ENCODE measurements around the gene SAC3D1.

Gene SAC3D1

DNA sequence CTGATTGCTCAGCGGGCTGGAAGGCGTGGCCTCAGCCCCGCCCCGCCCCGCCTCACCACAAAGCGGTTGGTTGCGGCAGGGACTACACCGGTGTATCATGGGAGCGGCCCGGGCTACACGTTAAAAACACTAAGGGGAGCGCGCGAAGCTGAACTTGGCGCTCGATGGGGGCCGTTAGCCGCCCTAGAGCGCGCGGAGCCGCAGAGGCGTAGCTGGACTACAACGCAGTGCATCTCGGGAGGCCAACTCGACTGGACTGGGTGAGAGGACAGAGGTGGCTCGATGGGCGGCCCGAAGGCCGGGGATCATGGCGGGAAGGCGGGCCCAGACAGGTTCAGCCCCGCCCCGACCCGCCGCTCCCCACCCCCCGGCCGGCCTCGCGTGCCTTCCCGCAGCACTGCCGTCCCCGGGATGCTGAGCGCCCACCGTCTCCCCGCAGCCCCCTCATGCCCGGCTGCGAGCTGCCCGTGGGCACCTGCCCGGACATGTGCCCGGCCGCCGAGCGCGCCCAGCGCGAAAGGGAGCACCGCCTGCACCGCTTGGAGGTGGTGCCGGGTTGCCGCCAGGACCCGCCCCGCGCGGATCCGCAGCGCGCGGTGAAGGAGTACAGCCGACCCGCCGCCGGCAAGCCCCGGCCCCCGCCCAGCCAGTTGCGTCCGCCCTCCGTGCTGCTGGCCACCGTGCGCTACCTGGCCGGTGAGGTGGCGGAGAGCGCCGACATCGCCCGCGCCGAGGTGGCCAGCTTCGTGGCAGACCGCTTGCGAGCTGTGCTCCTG lies at the start of gene SAC3D1:
TSS of gene SAC3D1 (plus strand) at position 364 of the 776 bp plus-strand sequence. CDS start at position 447, 83 bp downstream.
- H3K9me3 Mint-ChIP-seq: no peaks in the 10 kb centered on the region

GRCh38 chr11:64994318-64994717 lies 46.7 kb upstream of the SAC3D1 start:
- Mint-ChIP-seq H3K4me3 (no peak overlapping the region), H3K27ac (no peak overlapping the region), H3K4me1 (peaks cover 51% of the 10 kb centered on the region), H3K36me3 (ENCODE audit: low read depth) (no peaks in the 10 kb centered on the region), H3K27me3 (ENCODE audit: low read depth, poor library complexity) (peaks cover 19% of the 10 kb centered on the region), H3K9me3 (no peaks in the 10 kb centered on the region)
- no peak for TF ChIP-seq CTCF (IDR thresholded peaks at IDR 0.05)
- no peak for DNase-seq

More for the DNA sequence above, at the start of gene SAC3D1:
- H3K27me3 Mint-ChIP-seq (ENCODE audit: low read depth, poor library complexity): no peaks in the 10 kb centered on the region
- H3K36me3 Mint-ChIP-seq (ENCODE audit: low read depth): peaks cover 12% of the 10 kb centered on the region
- H3K4me1 Mint-ChIP-seq: peaks cover 22% of the 10 kb centered on the region
- peak within 1 kb of the TSS; percentile 92 for H3K27ac Mint-ChIP-seq
- DNase-seq: peak; percentile 86
- H3K4me3 Mint-ChIP-seq: peak within 1 kb of the TSS; percentile 90
- TF ChIP-seq CTCF (IDR thresholded peaks at IDR 0.05): no peak

DNA sequence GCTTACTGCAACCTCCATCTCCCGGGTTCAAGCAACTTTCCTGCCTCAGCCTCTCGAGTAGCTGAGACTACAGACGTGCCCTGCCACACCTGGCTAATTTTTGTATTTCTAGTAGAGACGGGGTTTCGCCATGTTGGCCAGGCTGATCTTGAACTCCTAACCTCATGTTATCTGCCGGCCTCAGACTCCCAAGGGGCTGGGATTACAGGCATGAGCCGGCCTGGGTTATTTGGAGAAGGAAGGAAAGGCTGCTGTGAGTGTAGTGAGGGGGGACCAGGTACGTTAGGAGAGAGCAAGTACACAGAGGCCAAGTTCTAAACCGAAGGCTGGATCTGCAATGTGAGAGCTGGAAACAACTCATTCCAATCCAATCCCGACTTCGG lies 44.7 kb upstream of the SAC3D1 start:
- H3K4me3 Mint-ChIP-seq: peak overlapping the region; percentile 47
- H3K4me1 Mint-ChIP-seq: peaks cover 33% of the 10 kb centered on the region
- no peak for DNase-seq
- no peaks in the 10 kb centered on the region for H3K9me3 Mint-ChIP-seq
- no peak for TF ChIP-seq CTCF (IDR thresholded peaks at IDR 0.05)
- H3K27me3 Mint-ChIP-seq (ENCODE audit: low read depth, poor library complexity): peaks cover 12% of the 10 kb centered on the region
- H3K36me3 Mint-ChIP-seq (ENCODE audit: low read depth): no peaks in the 10 kb centered on the region
- H3K27ac Mint-ChIP-seq: peak overlapping the region; percentile 78

GRCh38 chr11:64996710-64997380 lies 44.2 kb upstream of the SAC3D1 start, which contains the start of gene BATF2:
Gene BATF2, minus strand, starts transcription at chr11:64996971. Its CDS starts 57 bp downstream, at chr11:64996914.
- Mint-ChIP-seq H3K9me3 (no peaks in the 10 kb centered on the region), H3K27me3 (ENCODE audit: low read depth, poor library complexity) (peaks cover 14% of the 10 kb centered on the region), H3K4me3 (peak within 1 kb of the TSS; percentile 52), H3K4me1 (peaks cover 28% of the 10 kb centered on the region), H3K36me3 (ENCODE audit: low read depth) (no peaks in the 10 kb centered on the region), H3K27ac (peak within 1 kb of the TSS; percentile 78)
- TF ChIP-seq CTCF (IDR thresholded peaks at IDR 0.05): no peak
- DNase-seq: peak; percentile 65

DNA sequence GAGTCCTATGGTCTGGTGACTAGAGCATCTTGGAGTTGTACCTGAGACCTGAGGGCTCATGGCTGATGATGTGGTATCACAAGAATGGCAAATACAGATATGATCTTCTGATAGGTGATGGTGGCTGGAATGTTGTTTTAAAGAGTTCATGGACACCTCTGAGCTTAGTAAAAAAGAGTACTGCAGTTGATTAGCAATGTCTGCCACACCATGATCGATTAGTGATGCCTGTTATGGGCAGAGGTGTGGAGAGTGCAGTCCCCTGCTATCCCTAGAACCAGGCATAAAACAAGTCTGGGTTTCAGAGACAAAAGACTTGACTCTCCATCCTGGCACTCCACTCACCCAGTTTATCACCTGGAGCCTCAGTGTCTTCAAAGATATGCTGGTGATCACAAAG lies 42.9 kb upstream of the SAC3D1 start:
- DNase-seq: no peak
- Mint-ChIP-seq H3K9me3 (no peaks in the 10 kb centered on the region), H3K4me3 (no peak overlapping the region)

More for the DNA sequence above, 42.9 kb upstream of the SAC3D1 start:
- Mint-ChIP-seq H3K4me1 (peaks cover 24% of the 10 kb centered on the region), H3K27me3 (ENCODE audit: low read depth, poor library complexity) (peaks cover 14% of the 10 kb centered on the region), H3K27ac (no peak overlapping the region), H3K36me3 (ENCODE audit: low read depth) (no peaks in the 10 kb centered on the region)
- no peak for TF ChIP-seq CTCF (IDR thresholded peaks at IDR 0.05)

Data from nephron progenitor cell (in vitro differentiated cells).